Measurements from ENCODE around the gene PRAMEF5. TPM values are rescaled to one million over a fixed set of nuclear protein-coding genes. Genes with fewer than 3 reads are reported as not detected.
"Not testable (repeated sequence)": the region's sequence is repeated elsewhere in the genome, so short reads cannot be mapped to it uniquely, and the experiment has no call there.

The PRAMEF5 gene
- total RNA-seq, 2 experiments from 2014 or later, result not detected

- not testable (repeated sequence) for H3K4me1 Mint-ChIP-seq (ENCODE audit: low read depth)
These were observed 43.4 kb downstream of the PRAMEF5 start for GRCh38 chr1:13297216-13297931.

DNA sequence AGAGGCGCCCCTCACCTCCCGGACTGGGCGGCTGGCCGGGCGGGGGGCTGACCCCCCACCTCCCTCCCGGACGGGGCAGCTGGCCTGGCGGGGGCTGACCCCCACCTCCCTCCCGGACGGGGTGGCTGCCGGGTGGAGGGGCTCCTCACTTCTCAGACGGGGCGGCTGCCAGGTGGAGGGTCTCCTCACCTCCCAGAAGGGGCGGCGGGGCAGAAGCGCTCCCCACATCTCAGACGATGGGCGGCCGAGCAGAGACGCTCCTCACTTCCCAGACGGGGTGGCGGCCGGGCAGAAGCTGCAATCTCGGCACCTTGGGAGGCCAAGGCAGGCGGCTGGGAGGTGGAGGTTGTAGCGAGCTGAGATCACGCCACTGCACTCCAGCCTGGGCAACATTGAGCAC is 44.7 kb downstream of the PRAMEF5 start:
- H3K27ac Mint-ChIP-seq; DNase-seq; POLR2A ChIA-PET; H3K4me1 Mint-ChIP-seq (ENCODE audit: low read depth); H3K9me3 Mint-ChIP-seq (ENCODE audit: insufficient read depth); H3K27me3 Mint-ChIP-seq (ENCODE audit: low read depth); H3K4me3 Mint-ChIP-seq; CTCF ChIA-PET; ATAC-seq; H3K36me3 Mint-ChIP-seq (ENCODE audit: low read depth): not testable (repeated sequence)

More at GRCh38 chr1:13297216-13297931, 43.4 kb downstream of the PRAMEF5 start:
- ATAC-seq; H3K27me3 Mint-ChIP-seq (ENCODE audit: low read depth); POLR2A ChIA-PET; H3K36me3 Mint-ChIP-seq (ENCODE audit: low read depth); H3K9me3 Mint-ChIP-seq (ENCODE audit: insufficient read depth); DNase-seq; CTCF ChIA-PET; H3K27ac Mint-ChIP-seq; H3K4me3 Mint-ChIP-seq: not testable (repeated sequence)

DNA sequence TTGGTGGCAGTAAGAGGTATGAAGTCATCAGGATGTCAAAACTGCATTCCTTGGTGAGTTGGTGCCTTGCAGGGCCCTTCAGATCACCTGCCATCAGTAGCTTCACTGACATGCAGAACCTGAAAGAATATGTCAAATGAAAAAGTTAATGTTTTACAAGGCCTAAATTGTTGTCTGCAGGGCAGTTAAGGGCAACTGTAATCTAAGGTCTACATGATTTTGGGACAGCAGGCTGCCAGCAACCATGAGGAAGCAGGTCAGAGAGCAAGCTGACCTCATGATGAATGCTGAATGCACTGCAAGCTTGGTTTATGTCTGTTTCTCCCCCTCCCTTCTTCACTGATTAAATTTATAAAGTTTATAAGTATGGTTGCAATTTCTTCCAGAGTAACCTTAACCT is 48.2 kb downstream of the PRAMEF5 start:
- H3K9me3 Mint-ChIP-seq (ENCODE audit: insufficient read depth); POLR2A ChIA-PET; H3K36me3 Mint-ChIP-seq (ENCODE audit: low read depth); DNase-seq; H3K27me3 Mint-ChIP-seq (ENCODE audit: low read depth); H3K27ac Mint-ChIP-seq; H3K4me1 Mint-ChIP-seq (ENCODE audit: low read depth); CTCF ChIA-PET; H3K4me3 Mint-ChIP-seq; ATAC-seq: not testable (repeated sequence)

GRCh38 chr1:13303239-13303638 is 49.2 kb downstream of the PRAMEF5 start, which contains the start of gene PRAMEF33:
PRAMEF33 (plus strand) TSS chr1:13303539; CDS start chr1:13305955, 2,416 bp downstream.
- POLR2A ChIA-PET; H3K4me3 Mint-ChIP-seq; H3K9me3 Mint-ChIP-seq (ENCODE audit: insufficient read depth); H3K4me1 Mint-ChIP-seq (ENCODE audit: low read depth); H3K27me3 Mint-ChIP-seq (ENCODE audit: low read depth); ATAC-seq; H3K27ac Mint-ChIP-seq; H3K36me3 Mint-ChIP-seq (ENCODE audit: low read depth); DNase-seq; CTCF ChIA-PET: not testable (repeated sequence)

Other genes starting within 250 kb of the PRAMEF5 start
- not detected for gene PRAMEF27, start 197.6 kb upstream of the PRAMEF5 start, total RNA-seq
- gene HNRNPCL3, start 193.4 kb upstream of the PRAMEF5 start, total RNA-seq, result not detected
- not detected for gene PRAMEF25, start 183.4 kb upstream of the PRAMEF5 start, total RNA-seq
- gene HNRNPCL2, start 137.3 kb upstream of the PRAMEF5 start, total RNA-seq, result not detected
- gene PRAMEF26, start 98.2 kb upstream of the PRAMEF5 start, total RNA-seq, result not detected
- not detected for gene HNRNPCL4, start 88.6 kb upstream of the PRAMEF5 start, total RNA-seq
- not detected for gene PRAMEF9, start 82.3 kb upstream of the PRAMEF5 start, total RNA-seq
- not detected for gene PRAMEF13, start 52.8 kb upstream of the PRAMEF5 start, total RNA-seq
- gene PRAMEF18, start 28.0 kb upstream of the PRAMEF5 start, total RNA-seq, result not detected
- gene PRAMEF8, start 30.9 kb downstream of the PRAMEF5 start, total RNA-seq, result not detected
- not detected for gene PRAMEF33, start 49.3 kb downstream of the PRAMEF5 start, total RNA-seq
- gene PRAMEF15, start 61.4 kb downstream of the PRAMEF5 start, total RNA-seq, result not detected
- not detected for gene PRAMEF14, start 92.9 kb downstream of the PRAMEF5 start, total RNA-seq
- not detected for gene PRAMEF19, start 117.7 kb downstream of the PRAMEF5 start, total RNA-seq
- not detected for gene PRAMEF17, start 135.4 kb downstream of the PRAMEF5 start, total RNA-seq
- not detected for gene PRAMEF20, start 156.3 kb downstream of the PRAMEF5 start, total RNA-seq

Data from activated CD8-positive, alpha-beta T cell treated with anti-CD3 and anti-CD28 coated beads, Interleukin-2, amount 10 ng/mL, durations not matched to agents 7 days and 5 days (primary cell).